NCI-H1048 (cell line): Measurements from ENCODE around the gene HDAC1.
"Not testable (repeated sequence)": the region's sequence is repeated elsewhere in the genome, so short reads cannot be mapped to it uniquely, and the experiment has no call there.

Source experiments
- DNase-seq: peaks from one replicate; lab custom pipeline; 2025; lab: John Stamatoyannopoulos, UW

HDAC1 gene

GRCh38 chr1:32291708-32292538 lies at the start of gene HDAC1:
Gene HDAC1, plus strand, starts transcription at chr1:32292083. Its CDS starts 87 bp downstream, at chr1:32292170.
- peak; percentile 92 for DNase-seq

GRCh38 chr1:32242341-32242851 lies 49.5 kb upstream of the HDAC1 start:
- DNase-seq = no peak

GRCh38 chr1:32246888-32247273 lies 45.0 kb upstream of the HDAC1 start, which contains the start of gene FAM167B:
Gene FAM167B, plus strand, starts transcription at chr1:32247222. Its CDS starts 200 bp downstream, at chr1:32247422.
- DNase-seq = no peak

GRCh38 chr1:32247452-32247851 lies 44.4 kb upstream of the HDAC1 start:
- no peak for DNase-seq

DNA sequence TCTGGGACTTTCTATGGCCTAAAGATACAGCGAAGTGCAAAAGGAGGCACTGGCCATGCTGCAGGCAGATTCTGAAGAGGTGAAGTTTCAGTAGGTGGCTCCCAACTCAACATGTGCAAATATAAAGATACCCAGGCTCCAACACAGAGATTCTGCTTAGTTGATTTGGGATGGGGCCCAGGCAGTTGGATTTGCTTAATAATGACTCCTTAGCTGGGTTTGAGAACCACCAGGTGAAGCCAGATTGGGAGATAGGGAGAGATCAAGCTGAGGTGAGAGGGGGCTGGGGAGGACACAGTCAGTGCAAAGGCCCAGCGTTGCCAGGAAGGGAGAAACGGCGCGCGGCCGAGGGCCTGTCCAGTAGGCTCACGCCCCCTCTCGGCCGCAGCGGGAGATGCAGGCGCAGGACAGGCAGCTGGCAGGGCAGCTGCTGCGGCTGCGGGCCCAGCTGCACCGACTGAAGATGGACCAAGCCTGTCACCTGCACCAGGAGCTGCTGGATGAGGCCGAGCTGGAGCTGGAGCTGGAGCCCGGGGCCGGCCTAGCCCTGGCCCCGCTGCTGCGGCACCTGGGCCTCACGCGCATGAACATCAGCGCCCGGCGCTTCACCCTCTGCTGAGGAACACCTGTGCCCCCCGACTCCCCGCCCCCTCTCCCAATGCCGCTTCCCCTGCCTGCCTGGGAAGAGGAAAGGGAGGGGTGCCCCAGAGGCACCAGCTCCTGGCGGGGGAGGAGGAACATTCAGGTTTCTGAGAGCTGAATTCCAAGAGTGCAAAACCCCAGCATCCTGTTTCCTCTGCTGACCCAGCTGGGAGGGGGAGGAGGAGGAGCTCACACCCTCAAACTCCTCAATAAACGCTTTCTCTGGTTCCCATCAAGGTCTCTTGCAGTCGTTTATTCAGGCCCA lies 43.6 kb upstream of the HDAC1 start:
- DNase-seq = peak; percentile 30

DNA sequence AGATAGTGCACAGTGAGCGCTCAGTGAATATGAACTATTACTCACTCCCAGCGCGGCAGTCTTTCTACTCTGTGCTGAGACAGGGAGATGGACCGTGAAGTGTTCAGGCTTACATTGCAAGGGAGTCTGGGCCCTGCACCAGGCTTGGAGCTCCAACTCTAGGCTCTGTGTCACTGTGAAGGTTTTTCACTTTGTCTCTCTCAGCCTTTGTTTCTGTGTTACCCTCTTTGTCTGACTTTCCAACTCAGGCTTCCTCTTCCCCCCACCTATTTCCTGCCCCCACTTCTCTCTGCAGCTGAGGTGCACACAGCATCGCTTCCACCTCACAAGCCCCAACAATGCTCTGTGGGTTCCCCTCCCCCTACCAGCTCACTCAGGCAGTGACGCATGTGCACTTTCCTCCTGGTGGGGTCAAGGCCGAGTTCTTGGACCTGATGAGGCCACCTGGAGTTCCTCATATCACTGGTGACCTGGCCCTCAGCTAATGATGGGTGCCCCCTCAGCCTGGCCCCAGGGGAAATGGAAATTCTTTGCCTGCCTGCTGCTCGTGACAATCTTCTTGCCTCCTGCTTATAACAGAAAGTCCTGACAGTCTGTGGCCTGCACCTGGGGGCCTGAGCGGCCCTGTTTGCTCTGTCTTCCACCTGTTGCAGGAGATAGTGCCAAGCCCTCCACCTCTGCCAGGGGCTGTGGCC lies 41.9 kb upstream of the HDAC1 start:
- DNase-seq = no peak

DNA sequence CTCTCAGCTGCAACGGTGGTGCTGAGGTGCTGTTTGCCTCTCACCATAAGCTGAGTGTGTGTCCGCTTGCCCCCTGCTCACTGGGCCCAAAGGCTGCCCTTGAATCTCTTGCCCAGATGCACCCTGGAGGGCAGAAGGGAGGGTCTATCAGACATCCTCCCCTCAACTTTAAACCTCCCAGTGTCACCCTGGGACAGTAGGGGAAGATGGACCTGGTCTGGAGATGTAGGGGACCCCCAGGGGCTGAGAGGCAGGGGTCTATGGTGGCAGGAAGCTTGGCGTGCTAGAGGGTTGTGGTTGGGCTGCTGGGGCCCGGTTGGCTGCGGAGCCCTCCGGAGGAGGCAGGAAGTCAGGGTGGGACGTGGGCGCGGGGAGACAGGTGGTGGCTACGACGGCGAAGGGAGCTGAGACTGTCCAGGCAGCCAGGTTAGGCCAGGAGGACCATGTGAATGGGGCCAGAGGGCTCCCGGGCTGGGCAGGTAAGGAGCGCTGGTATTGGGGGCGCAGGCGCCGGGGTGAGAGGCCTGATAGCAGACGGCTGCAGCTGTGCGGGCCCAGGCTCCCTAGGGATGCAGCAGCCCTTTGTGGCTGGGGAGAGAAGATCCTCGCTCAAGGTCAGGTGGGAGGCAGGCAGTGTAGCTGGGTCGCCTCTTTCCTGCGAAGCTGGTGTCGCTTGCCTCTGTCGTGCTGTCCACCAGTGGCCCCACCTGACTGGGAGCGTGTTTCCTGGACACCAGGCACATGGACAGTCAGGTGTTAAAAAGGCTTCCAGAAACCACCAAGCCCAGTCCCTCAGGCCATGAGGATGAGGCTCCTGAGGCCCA lies 40.8 kb upstream of the HDAC1 start, which contains the start of gene LCK:
Gene LCK, plus strand, starts transcription at position 373 of the 824 bp plus-strand sequence. CDS start 23,065 bp downstream, outside the sequence.
- no peak for DNase-seq

DNA sequence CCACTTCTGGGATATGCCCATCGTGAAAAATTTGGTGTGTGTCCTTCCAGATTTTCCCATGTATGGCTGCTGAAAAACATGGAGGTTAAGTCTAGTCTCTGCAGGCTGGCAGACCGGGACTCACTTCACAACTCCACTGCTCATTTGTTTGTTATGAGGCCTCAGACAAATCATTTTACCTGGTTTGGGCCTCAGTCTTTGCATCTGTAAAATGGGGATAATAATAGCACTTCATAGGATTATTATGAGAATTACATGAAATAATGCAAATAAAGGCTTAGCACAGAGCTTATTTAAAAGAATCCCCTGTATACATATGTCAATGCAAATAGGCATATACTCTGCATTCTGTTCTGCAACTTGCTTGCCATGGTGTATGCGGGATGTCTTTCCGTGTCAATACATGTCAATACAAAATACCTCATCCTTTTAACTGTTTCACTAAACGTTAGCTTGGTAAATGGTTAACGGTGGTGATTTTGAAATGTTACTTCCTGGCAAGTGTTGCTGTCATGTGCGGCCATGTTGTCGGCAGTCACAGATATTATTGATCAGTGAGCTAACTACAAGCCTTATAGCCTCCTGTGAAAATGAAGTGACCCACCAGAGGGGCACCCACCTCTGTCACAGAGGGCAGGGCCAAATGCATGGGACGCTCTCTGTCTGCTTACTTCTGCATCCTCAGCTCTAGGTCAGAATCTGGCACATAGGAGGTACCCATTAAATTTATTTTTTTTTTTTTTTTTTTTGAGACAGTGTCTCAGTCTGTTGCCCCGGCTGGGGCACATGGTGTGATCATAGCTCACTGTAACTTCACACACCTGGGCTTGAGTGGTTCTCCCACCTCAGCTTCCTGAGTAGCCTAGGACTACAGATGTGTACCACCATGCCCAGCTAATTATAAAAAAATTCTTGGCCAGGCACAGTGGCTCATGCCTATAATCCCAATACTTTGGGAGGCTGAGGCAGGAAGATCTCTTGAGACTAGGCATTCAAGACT lies 36.5 kb upstream of the HDAC1 start:
- DNase-seq = no peak

GRCh38 chr1:32256473-32257226 lies 35.2 kb upstream of the HDAC1 start:
- DNase-seq = no peak

- no peak for DNase-seq
These were observed 34.7 kb upstream of the HDAC1 start for GRCh38 chr1:32257227-32257508.

- not testable (repeated sequence) for DNase-seq
These were observed 28.7 kb upstream of the HDAC1 start for GRCh38 chr1:32263236-32263593.

- DNase-seq = no peak
These were observed 28.1 kb upstream of the HDAC1 start for GRCh38 chr1:32263744-32264143.

DNA sequence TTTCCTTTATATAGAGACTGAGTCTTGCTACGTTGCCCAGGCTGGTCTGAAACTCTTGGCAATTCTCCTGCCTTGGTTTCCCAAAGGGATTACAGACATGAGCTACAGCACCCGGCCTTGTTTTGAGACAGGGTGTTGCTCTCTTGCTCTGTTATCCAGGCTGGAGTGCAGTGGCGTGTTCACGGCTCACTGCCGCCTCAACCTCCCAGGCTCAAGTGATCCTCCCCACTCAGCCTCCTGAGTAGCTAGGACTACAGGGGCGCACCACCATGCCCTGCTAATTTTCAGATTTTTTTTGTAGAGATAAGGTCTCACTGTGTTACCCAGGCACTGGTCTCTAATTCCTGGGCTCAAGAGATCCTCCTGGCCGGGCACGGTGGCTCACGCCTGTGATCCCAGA lies 26.0 kb upstream of the HDAC1 start:
- no peak for DNase-seq

DNA sequence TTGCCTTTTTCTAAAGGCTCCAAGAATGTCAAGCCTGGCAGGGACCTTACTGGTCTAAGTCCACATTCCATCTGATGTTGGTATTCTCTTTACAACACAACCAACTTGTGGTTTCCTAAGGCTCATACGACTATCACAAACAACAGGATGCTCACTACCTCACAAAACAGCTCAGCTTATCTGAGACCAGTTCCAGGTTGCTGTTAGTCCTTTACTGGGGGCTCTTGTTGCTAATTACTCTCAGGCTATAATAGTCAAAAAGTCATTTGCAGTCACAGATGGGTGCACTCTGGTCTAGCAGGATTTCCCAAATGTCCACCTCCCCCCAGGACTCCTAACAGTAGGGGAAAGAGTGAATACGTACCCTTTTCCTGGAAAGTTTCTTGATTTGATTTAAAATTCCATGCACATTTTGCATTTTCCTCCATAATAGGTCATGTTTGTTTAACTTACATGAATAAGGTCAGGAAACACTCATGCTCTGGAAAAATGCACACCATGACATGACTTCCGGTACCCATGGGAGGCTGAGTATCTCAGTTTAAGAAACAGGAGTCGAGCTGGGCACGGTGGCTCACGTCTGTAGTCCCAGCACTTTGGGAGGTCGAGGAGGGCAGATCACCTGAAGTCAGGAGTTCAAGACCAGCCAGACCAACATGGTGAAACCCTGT lies 24.8 kb upstream of the HDAC1 start:
- DNase-seq = no peak

DNA sequence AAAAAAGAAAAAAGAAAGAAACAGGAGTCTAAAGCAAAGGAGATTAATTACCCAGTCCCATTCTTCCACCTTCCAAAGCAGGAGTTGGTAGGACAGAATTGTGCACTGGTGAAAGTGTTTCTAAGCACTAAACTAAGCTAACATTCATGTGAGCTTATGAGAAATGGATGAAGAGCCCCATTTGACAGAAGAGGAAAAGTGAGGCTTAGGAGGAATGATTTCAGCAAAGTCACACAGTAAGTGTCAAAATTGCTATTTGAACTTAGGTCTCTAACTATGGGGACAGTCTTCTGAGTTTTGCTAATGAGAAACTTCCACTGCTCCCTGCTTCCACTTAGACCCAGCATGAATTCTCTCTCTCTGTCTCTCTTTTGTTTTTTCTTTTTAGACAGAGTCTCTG lies 22.1 kb upstream of the HDAC1 start:
- DNase-seq = no peak

DNA sequence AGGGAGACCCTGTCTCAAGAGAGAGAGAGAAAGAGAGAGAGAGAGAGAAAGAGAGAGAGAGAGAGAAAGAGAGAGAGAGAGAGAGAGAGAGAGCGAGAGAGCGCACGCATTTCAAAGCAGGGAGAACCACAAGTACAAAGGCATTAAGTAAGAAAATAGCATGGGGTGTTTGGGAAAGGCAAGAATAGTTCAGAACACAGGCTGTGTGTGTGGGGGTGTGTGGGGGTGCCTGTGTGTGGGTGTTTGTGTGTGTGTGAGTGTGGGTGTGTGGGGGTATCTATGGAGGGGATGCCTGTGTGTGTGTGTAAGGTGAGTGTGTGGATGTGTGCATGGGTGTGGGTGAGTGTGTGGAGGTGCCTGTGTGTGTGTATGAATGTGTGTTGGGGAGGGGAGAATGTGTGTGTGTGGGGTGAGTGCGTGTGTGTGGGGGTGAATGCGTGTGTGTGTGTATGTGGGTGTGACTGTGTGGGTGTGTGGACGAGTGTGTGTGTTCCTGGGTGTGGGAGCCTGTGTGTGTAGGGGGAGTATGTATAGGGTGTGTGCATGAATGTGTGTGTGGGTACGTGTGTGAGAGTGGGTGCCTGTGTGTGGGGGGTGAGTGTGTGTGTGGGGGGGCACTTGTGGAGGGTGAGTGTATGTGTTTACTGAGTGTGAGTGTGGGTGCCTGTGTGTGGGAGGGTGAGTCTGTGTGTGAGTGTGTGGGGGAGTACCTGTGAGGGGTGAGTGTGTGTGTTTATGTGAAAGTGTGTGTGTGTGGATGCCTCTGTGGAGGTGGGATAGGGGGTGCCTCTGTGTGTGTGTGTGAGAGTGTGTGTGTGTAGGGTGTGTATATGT lies 19.1 kb upstream of the HDAC1 start:
- DNase-seq = no peak

DNA sequence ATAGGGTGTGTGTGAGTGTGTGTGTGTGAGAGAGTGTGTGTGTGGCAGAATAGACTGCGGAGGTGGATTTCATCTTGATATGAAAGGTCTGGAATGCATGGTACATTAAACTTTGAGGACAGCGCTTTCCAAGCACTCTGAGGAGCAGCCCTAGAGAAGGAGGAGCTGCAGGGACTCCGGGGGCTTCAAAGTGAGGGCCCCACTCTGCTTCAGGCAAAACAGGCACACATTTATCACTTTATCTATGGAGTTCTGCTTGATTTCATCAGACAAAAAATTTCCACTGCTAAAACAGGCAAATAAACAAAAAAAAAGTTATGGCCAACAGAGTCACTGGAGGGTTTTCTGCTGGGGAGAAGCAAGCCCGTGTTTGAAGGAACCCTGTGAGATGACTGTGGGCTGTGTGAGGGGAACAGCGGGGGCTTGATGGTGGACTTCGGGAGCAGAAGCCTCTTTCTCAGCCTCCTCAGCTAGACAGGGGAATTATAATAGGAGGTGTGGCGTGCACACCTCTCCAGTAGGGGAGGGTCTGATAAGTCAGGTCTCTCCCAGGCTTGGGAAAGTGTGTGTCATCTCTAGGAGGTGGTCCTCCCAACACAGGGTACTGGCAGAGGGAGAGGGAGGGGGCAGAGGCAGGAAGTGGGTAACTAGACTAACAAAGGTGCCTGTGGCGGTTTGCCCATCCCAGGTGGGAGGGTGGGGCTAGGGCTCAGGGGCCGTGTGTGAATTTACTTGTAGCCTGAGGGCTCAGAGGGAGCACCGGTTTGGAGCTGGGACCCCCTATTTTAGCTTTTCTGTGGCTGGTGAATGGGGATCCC lies 18.3 kb upstream of the HDAC1 start:
- DNase-seq = no peak
